Fibroblast of upper back skin (primary cell): ENCODE data around the gene PKHD1.

Experiments
- DNase-seq: peaks from one replicate; pipeline ENCODE4 v3.0.0-alpha.2; 2013

PKHD1 gene

GRCh38 chr6:52104979-52105378 lies 17.6 kb upstream of the PKHD1 start:
- no peak for DNase-seq

DNA sequence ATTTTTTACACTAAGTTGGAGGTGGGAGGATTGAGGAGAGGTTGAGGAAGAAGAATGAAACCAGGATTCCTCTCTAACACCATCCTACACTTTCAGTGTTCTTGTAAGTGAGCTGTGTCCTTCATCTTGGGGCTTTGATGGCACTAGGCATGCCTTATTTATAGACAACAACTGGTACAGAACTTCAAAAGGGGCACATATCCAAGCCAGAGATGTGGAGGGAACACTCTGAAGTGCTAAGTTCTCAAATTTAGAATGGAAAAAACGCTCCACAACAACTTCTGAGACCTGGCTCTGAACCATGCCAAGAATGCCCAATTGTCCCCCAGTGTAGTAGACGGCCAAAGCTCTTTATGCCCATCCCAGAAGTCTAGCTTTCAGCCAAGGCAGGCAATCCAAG lies 16.2 kb upstream of the PKHD1 start:
- no peak for DNase-seq

- no peak for DNase-seq
Observed at GRCh38 chr6:52102405-52102804, 15.0 kb upstream of the PKHD1 start.

- no peak for DNase-seq
Observed at GRCh38 chr6:52098721-52099120, 11.3 kb upstream of the PKHD1 start.

GRCh38 chr6:52089758-52090348 lies 2.4 kb upstream of the PKHD1 start:
- DNase-seq = no peak

DNA sequence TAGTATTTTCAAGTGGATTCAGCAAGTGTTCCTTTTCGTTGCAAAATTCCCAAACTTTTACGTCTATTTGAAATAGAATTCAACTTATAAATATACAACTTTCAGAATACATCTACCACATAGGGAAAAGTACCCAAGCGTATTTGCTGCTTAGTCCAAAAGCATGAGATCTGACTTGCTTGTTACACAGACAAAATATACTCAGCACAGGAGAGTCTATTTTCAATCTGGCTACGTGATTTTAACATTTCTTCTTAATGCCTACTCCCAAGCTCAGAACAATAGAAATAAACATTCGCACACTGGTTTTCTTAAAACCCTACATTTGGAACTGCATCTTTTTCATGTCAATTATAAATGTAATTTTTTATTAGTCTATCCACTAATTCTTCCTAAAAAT lies 672 bp downstream of the PKHD1 start:
- no peak for DNase-seq

DNA sequence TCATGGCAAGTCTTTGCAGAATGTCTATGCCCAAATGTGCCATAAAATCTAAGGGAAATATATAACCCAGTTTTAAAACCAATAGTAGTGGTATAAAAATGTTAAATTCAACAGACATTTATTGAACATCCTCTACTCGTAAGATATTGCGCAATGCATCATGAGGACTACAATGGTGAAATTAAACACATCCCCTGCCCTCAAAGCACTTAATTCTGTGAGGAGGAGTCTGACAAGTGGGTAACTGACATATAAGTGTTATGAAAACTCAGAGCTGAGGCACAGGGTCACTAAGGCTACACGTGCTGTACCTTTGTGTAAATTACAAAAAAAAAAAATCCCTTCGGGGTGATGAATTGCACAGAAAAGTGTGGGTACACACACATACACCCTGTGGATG lies 6.2 kb downstream of the PKHD1 start:
- no peak for DNase-seq

DNA sequence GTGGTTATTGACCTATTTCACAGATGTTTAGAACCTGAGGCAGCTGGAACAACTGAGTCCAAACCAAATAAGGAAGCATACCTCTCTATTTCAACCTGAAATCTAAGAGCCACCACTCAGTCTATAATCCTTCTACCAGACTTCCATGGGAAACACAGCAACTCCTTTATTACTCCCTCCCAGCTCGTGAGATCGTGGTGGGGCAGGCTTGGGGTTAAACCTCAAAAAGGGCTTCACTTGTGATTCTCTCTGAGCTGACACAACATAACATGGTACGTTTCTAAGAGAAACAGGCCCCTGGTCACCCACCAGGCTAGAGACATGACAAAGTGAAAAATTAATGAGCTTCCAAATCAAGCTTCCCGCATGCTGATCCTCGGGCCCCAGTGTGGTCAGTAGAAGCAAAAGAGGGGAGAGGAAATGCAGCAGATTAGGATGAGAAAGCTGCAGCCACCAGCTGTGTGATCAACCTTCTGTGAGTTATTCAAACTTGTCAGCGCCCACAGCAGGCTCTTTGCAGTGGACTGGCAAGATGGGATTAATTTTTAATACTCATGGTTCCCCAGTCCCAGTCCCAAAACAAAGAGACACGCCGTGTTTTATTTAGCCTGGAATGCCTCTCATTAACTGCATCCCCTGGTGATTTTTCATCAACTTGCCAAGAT lies 9.3 kb downstream of the PKHD1 start:
- DNase-seq = no peak

- no peak for DNase-seq
Observed at GRCh38 chr6:52077180-52077884, 10.1 kb downstream of the PKHD1 start.

DNA sequence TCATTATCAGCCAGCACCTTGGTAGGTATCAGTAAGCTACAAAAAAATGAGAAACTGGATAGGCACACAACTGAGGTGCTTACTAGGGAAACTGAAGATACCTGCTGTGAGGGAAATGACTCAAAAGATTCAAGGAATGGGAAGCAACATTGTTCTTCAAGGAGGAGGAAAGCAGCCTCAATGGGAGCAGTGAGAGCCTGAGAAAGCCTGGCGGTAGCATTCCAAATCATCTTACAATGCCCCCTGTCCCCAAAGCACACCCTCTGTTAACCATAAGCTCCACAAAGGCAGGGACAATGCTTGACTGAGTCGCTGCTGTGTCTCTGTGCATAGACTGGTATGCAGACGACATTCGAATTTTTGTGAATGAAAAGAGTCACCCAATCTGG lies 10.6 kb downstream of the PKHD1 start:
- no peak for DNase-seq

GRCh38 chr6:52074716-52075115 lies 12.7 kb downstream of the PKHD1 start:
- no peak for DNase-seq

DNA sequence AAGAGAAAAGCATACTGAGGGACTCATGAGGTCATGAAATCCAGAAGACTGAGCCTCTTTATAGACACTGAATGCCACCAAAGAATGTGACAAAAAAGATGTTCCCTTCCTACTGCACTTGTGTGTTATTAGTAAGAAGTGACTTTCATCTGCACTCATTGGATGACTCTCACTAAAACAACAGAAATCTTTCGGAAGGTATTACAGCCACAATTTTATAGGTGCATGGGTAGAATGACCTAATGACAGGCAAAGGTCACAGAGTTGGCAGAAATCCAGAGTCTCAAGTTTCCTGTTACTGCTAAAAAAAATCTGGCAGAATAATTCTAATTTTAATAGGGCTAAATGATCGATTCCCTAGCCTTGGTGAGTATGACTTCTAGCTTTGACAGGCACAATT lies 13.3 kb downstream of the PKHD1 start:
- no peak for DNase-seq

DNA sequence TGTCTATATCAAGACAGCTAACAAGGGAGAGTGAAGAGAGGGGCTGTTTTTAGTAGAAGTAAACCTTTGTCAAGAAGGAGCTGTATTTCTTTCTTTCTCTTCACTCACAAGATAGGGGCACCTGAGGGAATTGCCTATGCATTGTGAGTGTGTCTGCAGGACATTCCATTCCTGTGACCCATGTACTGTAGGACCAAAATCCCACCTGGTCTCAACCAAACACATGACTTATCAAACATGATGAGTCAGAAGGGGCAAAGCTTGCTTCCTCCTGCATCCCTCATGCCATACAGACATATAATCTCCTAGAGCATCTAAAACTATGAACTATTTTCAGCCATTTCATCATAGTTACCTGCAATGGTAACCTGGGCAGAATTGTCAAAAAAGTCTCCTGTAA lies 21.8 kb downstream of the PKHD1 start:
- DNase-seq = no peak

- peak; percentile 42 for DNase-seq
Observed at GRCh38 chr6:52063584-52064344, 23.6 kb downstream of the PKHD1 start.

DNA sequence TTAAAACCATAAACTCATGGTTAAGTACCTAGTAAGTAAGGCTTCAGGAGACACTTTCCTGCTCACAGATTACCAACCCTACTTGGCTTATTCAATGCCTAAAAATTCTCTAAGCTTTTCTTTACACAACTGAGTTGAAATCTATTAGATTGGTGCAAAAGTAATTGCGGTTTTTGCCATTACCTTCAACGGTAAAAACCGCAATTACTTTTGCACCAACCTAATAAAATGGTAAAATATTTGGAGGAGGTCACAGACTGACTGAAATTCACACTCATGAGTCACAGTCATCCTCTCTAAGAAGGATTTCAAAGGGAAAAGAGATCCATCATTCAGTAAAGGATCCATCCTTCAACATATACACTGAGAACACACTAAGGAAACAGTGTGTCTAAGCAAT lies 25.9 kb downstream of the PKHD1 start:
- no peak for DNase-seq

- DNase-seq = no peak
Observed at GRCh38 chr6:52059821-52060220, 27.6 kb downstream of the PKHD1 start.

- DNase-seq = no peak
Observed at GRCh38 chr6:52055451-52055850, 32.0 kb downstream of the PKHD1 start.

GRCh38 chr6:52053038-52053695 lies 34.2 kb downstream of the PKHD1 start:
- no peak for DNase-seq

- DNase-seq = no peak
Observed at GRCh38 chr6:52050051-52050405, 37.4 kb downstream of the PKHD1 start.

DNA sequence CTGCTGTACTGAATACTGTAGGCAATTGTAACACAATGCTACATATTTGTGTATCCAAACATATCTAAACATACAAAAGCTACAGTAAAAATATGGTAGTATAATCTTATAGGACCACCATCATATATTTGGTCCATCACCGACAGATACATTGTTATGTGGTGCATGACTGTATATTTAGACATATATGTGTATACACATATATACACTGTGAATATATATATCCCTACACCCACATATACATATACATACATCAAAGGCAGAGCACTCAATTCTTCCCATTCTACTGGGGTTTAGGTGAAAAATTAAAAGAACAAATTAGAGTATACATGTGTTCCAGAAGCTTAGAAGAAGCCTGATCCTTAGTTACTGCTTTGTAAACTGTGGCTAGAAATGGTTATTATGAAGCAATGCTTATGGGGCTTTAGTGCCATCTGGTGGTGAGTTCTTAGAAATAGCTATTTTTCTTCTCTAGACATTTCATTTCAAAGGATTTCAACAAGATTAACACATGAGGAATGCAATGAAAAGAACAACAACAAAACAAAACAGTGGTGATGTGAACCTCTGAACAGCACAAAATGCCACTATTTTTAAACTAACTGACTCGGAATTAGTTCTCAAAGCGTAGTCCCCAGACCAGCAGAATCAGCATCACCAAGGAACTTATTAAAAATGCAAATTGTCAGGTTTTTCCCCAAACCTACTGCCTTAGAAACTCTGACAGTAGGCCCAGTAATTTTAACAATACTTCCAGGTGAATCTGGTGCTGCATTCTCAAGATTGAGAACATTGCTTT lies 38.0 kb downstream of the PKHD1 start:
- DNase-seq = peak; percentile 20

- no peak for DNase-seq
Observed at GRCh38 chr6:52046456-52046855, 41.0 kb downstream of the PKHD1 start.

DNA sequence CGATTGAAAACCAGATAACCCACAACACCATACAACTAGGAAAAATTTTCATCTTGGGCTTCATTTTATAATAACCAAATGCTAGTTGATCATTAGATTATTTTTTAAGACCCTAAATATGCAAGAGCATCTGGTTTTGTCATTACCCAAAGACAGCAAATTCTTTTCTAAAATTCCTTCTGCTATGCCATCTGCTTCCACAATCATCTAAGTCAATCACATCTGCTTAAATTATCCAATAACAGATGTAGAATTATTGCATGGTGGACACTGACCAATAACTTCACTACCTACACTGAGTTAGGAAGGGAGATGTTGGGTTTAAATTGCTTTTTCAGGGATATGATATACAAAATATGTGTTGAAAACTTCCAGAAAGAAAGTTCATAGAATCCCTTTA lies 41.9 kb downstream of the PKHD1 start:
- no peak for DNase-seq
